GM21515 (cell line): ENCODE measurements around the gene ZMYND11.
"Not testable (repeated sequence)": the region's sequence is repeated elsewhere in the genome, so short reads cannot be mapped to it uniquely, and the experiment has no call there.

ENCODE experiments used
- ATAC-seq: cut with Tn5 transposase; IDR thresholded peaks from one replicate; pipeline ENCODE4 v1.9.1; 2021; ENCODE audit not compliant: unreplicated experiment

ZMYND11 gene

GRCh38 chr10:132946-133898 is 2.0 kb upstream of the ZMYND11 start:
- ATAC-seq: no peak

GRCh38 chr10:134247-135131 is 766 bp upstream of the ZMYND11 start:
- peak; percentile 40 for ATAC-seq

DNA sequence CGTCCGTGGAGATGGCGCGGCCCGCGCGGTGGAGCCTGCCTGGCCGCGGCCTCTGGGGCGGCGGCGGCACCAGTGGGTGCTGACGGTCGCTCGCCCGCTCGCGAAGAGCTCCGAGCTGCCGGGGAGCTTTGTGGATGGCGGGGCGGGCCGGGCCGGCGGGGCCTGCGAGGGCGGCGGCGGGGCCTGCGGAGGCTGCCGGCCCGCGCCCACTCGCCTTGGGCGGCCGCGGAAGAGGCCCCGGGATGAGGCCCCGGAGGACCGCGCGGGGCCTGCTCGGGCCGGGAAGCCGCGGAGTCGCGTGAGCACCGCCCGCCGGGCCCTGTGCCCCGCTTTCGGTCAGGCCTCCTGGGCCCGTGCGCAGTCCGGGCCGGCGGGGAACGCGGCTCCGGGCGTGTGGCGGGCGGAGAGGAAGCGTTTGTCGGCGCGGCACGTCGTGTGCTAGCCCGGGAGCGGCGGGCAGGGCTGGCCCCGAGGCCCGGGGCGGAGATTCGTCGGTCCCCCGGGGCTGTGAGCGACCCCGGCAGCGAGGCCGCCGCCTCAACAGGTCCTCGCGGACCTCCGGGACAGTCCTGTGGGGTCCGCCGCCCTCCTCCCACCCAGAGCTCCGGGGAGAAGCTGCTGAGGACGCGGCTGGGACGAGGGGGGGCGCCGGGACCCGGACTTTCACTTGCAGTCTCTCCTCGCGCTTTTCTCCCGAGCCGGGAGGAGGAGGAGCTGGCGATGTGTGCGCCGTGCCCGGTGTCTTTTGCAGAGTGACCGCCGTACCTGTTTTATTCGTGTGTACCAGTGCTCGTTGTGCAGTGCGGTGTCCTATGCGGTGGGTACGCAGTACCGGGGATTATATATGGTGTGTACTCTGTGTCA is 578 bp downstream of the ZMYND11 start:
- ATAC-seq: peak; percentile 32

GRCh38 chr10:136465-136762 is 1.2 kb downstream of the ZMYND11 start:
- peak; percentile 16 for ATAC-seq

- no peak for ATAC-seq
These were observed 1.8 kb downstream of the ZMYND11 start for GRCh38 chr10:137031-137430.

GRCh38 chr10:137606-138005 is 2.4 kb downstream of the ZMYND11 start:
- no peak for ATAC-seq

DNA sequence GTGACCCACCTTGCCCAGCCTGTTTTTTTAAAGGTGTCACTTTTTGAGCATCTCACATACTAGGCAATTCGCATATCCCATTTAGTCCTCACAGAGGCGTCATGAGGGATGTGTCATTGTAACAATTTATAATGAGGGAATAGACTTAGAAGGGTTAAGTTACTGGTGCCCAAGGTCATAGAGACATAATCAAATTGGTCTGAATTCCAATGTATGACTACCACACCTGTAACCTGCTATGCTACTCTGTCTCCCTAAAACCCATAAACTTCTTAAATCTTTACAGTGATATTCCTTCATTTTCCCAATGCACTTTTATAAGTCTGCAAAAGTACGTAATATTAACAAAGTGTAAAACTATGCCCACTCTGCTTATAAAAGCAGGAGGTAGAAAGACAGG is 7.1 kb downstream of the ZMYND11 start:
- ATAC-seq: no peak

- no peak for ATAC-seq
These were observed 17.7 kb downstream of the ZMYND11 start for GRCh38 chr10:152915-153314.

GRCh38 chr10:154348-154747 is 19.1 kb downstream of the ZMYND11 start:
- ATAC-seq: no peak

GRCh38 chr10:167383-167782 is 32.1 kb downstream of the ZMYND11 start:
- ATAC-seq: no peak

GRCh38 chr10:173741-174140 is 38.5 kb downstream of the ZMYND11 start:
- no peak for ATAC-seq

GRCh38 chr10:176677-177076 is 41.4 kb downstream of the ZMYND11 start:
- no peak for ATAC-seq

GRCh38 chr10:178208-178607 is 43.0 kb downstream of the ZMYND11 start:
- no peak for ATAC-seq

GRCh38 chr10:178723-179122 is 43.5 kb downstream of the ZMYND11 start:
- ATAC-seq: no peak

DNA sequence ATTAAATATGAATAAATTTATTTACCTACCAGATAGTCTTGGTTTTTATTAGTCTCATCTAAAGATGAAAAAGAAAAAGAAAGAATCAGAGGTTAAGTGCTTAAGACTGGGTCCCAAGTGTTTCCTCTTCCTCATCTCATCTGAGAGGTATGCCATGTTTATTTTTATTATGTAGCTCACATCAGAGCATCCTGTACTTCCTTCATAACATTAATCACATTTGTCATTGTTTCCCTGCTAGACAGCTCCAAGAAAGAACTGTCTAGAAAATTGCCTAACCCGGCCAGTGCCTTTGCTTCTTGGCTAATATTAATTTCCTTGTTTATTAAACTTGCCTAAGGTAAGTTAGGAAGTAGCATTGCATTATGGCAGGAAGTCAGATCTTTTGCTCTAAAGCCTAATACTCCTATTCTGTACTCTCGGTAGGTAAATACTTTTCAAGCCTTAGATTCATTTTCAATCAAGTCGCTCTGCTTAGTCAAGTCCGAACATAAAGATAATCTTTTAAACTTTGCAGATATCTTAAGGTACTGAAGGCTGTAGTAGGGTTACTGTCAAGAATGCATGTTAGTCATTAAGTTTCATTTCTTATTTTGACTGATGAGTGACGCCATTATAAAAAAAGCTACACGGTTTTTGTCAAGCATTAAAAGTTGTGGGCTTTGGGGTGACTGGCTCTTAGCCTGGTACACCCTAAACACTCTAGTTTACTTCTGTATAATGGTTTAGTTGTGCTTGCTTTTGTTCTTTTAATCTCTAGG is 47.4 kb downstream of the ZMYND11 start:
- no peak for ATAC-seq

DNA sequence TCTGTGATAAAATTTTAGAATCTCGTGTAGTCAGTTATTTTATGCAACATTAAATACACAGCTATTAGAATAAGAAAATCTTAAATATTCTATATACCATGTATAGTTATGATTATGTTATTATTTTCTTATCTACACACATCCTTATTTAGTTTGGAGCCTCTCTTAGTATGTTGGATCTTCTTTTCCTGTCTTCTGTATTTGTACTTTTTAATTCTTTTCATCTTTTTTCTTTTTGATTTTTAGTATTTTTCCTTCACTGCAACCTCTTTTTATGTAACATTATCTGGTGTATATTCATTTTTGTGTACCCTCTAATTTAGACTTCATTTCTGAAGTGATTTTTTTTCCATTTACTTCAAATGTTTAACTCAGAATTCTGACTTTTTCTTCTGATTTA is 48.9 kb downstream of the ZMYND11 start:
- ATAC-seq: no peak

- ATAC-seq: no peak
These were observed 49.7 kb downstream of the ZMYND11 start for GRCh38 chr10:184911-185310.

DNA sequence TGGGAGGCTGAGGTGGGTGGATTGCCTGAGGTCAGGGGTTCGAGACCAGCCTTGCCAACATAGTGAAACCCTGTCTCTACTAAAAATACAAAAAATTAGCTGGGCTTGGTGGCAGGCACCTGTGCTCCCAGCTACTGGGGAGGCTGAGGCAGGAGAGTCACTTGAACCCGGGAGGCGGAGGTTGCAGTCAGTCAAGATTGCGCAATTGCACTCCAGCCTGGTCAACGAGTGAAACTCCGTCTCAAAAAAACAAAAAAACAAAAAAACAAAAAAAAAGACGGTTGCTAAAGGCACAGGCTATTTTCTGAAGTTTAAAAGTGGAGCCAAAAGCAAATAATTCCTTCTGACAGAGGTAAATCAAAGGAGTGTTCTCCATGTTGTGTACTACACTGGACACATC is 50.3 kb downstream of the ZMYND11 start:
- ATAC-seq: not testable (repeated sequence)

GRCh38 chr10:186911-187310 is 51.7 kb downstream of the ZMYND11 start:
- no peak for ATAC-seq

DNA sequence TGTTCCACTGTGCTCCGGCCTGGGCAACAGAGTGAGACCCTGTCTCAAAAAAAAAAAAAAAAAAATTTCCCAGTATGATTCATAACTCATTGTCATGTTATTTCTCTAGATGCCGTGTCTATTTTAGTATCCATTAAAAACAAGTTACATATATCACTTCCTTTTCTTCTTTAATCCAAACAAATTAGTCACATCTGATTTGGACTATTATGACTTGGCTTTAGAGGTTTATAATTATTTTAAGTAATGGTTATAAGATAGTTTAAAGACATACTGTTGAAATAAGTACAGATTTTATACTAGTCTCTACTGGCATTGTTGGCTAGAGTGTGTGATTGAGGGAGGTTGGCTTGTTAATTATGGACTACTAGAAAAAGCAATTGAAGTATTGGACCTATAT is 53.3 kb downstream of the ZMYND11 start:
- ATAC-seq: no peak
